AG04450 (cell line): ENCODE measurements around the gene CLNK. TPM values are rescaled to one million over a fixed set of nuclear protein-coding genes. Genes with fewer than 3 reads are reported as not detected.

Experiments used
- CTCF ChIA-PET: fragments of 300-600, 350-600 bp; formaldehyde crosslinking; extraction: SDS; loops from one replicate; lab custom pipeline; 2022; ENCODE audit warnings: antibody characterized with exemption, inconsistent platforms; lab: Charles Lee
- POLR2A ChIA-PET: fragments of 350-600 bp; formaldehyde crosslinking; extraction: SDS; loops from one replicate; lab custom pipeline; 2021; ENCODE audit warnings: antibody characterized with exemption, inconsistent platforms; lab: Yijun Ruan, JAX
- DNase-seq: peaks from one replicate; pipeline ENCODE4 v3.0.0-alpha.2; 2011; ENCODE audit warnings: low read depth, low spot score
- H3K27ac ChIP-seq: one replicate; pipeline ENCODE4 v1.5.1; 2012; ENCODE audit warnings: low read depth, low read length, control low read depth
- H3K27me3 ChIP-seq: one replicate; pipeline ENCODE4 v1.6.0; 2012; ENCODE audit warnings: low read length; ENCODE audit not compliant: control insufficient read depth, insufficient read depth
- H3K4me3 ChIP-seq: 2 replicates; pipeline ENCODE4 v1.5.1; 2011; ENCODE audit warnings: mild to moderate bottlenecking, low read depth, low read length, control low read depth
- H3K9me3 ChIP-seq: 2 replicates; pipeline ENCODE4 v1.5.1; 2012; ENCODE audit warnings: low read length; ENCODE audit not compliant: control insufficient read depth, insufficient read depth
- CTCF ChIP-seq: IDR thresholded peaks from 2 replicates; pipeline ENCODE4 v1.5.1; 2011; ENCODE audit warnings: low read depth, low read length, control low read depth, inconsistent platforms
- polyA plus RNA-seq: library from polyadenylated mRNA; depleted of rRNA; stranded (reverse); fragments of >200 nt; gene quantifications from 2 replicates; pipeline ENCODE4 v1.2.3, GENCODE V29; 2011

The CLNK gene
- polyA plus RNA-seq, 1 experiment, result not detected

DNA sequence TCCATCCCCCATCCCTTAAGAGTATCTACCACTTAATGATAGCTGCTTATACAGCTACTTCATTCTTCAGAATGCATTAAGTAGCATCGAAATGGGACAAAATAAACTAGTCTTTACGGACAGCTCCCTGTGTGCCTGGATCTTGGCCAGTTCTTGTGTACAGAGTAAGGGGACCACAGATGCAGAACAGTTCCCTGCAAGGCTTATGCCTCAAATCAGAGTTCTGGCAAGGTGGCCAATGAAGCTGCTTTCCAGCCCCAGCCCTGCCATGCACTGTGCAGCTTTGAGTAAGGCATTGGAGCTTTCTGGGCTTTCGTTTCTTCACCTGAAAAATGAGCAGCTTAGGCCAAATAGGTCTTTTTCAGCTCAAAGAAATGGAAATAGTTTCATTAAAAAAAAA lies 14.2 kb downstream of the CLNK start:
- TF ChIP-seq CTCF, result no peak
- H3K9me3 ChIP-seq, result no peaks in the 10 kb centered on the region
- H3K4me3 ChIP-seq, result no peak overlapping the region
- DNase-seq, result no peak
- ChIA-PET CTCF (no interaction called here), POLR2A (no interaction called here)
- H3K27ac ChIP-seq, result no peak overlapping the region
- H3K27me3 ChIP-seq, result peaks cover 10% of the 10 kb centered on the region

GRCh38 chr4:10667701-10668326 lies 16.8 kb downstream of the CLNK start:
- no peak for DNase-seq
- peaks cover 10% of the 10 kb centered on the region for H3K27me3 ChIP-seq
- no peak overlapping the region for H3K4me3 ChIP-seq
- no peak overlapping the region for H3K27ac ChIP-seq
- H3K9me3 ChIP-seq, result no peaks in the 10 kb centered on the region
- ChIA-PET POLR2A (no interaction called here), CTCF (no interaction called here)
- no peak for TF ChIP-seq CTCF

DNA sequence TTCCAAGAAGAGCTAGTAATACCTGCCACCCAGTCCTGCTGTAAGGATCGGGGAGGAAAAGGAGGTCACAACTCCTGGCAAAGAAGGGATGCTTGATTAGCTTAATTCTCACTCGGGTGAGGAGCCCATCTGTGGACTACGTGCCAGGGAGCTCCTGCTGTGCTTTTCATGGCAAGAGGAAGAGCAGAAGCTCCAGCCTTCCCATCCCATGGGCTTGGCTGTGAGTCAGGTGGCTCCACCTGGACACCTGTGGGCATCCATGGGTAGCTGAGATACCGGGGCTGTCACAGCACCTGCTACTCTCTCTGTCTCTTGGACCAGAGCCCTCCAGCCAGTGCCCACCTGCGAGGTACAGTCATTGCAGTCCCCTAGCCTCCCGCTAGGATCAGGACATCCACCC lies 18.0 kb downstream of the CLNK start:
- CTCF ChIA-PET, result no interaction called here
- H3K4me3 ChIP-seq, result no peak overlapping the region
- H3K27me3 ChIP-seq, result peaks cover 10% of the 10 kb centered on the region
- no peaks in the 10 kb centered on the region for H3K9me3 ChIP-seq
- H3K27ac ChIP-seq, result no peak overlapping the region
- no peak for DNase-seq
- no peak for TF ChIP-seq CTCF
- POLR2A ChIA-PET, result no interaction called here

GRCh38 chr4:10664408-10664807 lies 20.2 kb downstream of the CLNK start:
- peak; percentile 32 for DNase-seq
- no peak overlapping the region for H3K27ac ChIP-seq
- CTCF ChIA-PET, result no interaction called here

GRCh38 chr4:10662937-10663336 lies 21.6 kb downstream of the CLNK start:
- no peaks in the 10 kb centered on the region for H3K9me3 ChIP-seq
- ChIA-PET CTCF (no interaction called here), POLR2A (no interaction called here)
- no peak overlapping the region for H3K4me3 ChIP-seq
- no peak overlapping the region for H3K27ac ChIP-seq
- H3K27me3 ChIP-seq, result peaks cover 10% of the 10 kb centered on the region
- DNase-seq, result no peak
- no peak for TF ChIP-seq CTCF

More at GRCh38 chr4:10664408-10664807, 20.2 kb downstream of the CLNK start:
- TF ChIP-seq CTCF, result no peak
- Histone ChIP-seq H3K4me3 (no peak overlapping the region), H3K27me3 (peaks cover 10% of the 10 kb centered on the region), H3K9me3 (no peaks in the 10 kb centered on the region)
- POLR2A ChIA-PET, result no interaction called here
